Measurements from ENCODE around the gene KYAT1.

KYAT1 gene

GRCh38 chr9:128909859-128910258, 28.1 kb upstream of the KYAT1 start:
- no peak for DNase-seq (ENCODE audit: low read depth in 2 of 3, low spot score in 2 of 3)

- no peak for DNase-seq (ENCODE audit: low read depth in 2 of 3, low spot score in 2 of 3)
These were observed 26.6 kb upstream of the KYAT1 start for GRCh38 chr9:128908372-128908771.

DNA sequence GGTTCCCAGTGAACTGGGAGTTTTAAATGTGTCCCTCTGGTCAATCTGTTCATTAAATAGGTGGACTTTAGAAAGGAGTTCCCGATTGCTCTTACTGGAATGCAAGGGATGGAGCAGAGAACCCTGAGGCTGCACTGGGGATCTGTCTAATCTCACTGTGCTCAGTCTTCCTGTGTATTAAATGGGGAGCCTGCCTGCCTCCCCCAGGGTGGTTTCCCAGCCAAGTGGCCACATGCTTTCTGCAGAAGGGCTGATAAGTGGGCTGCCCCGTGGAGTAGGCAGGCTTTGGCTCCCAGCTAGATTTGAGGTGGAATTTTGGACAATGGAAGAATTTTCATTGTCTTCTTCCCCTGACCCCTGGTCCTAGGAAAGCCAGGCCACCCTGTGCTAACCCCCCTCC, 25.0 kb upstream of the KYAT1 start:
- DNase-seq (ENCODE audit: low read depth in 2 of 3, low spot score in 2 of 3): no peak

GRCh38 chr9:128905964-128906363, 24.2 kb upstream of the KYAT1 start:
- no peak for DNase-seq (ENCODE audit: low read depth in 2 of 3, low spot score in 2 of 3)

DNA sequence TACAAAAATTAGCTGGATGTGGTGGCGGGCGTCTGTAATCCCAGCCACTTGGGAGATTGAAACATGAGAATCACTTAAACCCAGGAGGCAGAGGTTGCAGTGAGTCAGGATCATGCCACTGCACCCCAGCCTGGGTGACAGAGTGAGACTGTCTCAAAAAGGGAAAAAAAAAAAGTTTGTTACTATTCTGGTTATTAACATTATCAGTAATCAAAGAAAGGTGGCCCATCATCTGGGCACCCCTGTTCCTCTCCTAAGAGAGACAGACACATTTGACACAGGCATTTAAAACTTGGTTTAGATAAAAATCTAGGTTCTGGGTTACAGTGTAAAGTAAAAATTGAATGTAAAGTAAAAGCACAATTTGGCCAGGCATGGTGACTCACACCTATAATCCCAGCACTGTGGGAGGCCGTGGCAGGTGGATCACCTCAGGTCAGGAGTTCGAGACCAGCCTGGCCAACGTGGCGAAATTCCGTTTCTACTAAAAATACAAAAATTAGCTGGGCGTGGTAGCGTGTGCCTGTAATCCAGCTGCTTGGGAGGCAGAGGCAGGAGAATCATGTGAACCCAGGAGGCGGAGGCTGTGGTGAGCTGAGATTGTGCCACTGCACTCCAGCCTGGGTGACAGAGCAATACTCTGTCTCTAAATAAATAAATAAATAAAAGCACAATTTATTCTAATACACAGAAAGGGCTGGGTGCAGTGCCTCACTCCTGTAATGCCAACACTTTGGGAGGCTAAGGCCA, 22.3 kb upstream of the KYAT1 start:
- no peak for DNase-seq (ENCODE audit: low read depth in 2 of 3, low spot score in 2 of 3)

DNA sequence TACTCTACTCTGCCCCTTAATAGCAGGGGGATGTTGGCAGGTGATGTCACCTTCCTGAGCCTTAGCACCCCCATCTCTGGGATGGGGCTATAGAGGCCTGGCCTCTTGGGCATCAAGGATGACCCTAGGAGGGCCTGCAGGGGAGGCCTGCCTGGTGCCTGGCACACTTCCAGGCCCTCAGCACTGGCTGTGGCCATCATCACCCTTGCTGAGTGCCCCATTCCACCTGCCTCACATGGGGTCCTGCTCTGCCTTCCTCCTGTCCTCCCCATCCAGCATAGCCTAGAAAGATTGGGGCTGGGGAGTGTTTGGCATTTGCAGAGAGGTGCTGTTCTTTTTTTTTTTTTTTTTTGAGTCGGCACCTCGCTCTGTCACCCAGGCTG, 21.3 kb upstream of the KYAT1 start:
- DNase-seq (ENCODE audit: low read depth in 2 of 3, low spot score in 2 of 3): no peak

DNA sequence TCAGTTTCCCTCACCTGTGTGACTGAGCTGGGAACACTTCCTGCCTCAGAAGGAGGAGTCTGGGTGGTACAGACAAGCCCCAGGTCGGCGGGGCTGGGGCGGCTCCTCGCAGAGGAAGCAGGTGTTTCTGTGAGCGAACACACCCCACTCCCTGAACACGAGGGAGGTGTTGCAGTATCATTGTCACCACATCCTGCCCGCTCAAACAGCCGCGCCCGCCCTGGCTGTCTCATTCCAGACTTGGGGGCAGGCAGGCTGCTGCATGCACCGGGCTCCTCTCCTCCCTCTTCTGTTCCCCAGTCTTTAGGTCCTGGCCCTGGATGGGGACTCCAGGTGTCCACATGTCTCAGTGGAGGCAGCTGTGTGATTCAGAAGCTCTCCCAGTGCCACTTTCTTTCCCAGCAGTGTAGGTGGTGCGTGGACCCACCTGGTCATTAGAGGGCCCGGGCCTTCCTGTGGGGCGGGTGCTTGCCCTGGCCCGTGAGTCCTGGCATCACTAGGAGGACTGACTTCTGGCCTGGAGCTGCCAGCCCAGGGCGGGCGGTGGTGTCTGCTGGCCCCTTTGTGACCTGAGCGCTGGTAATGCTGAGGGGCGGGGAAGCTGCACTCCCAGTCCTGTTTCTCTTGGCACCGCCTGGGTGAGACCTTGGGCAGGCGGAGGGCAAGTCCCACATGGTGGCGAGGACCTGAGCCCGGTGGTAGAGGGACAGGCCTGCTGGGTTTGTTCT, 20.8 kb upstream of the KYAT1 start:
- DNase-seq (ENCODE audit: low read depth in 2 of 3, low spot score in 2 of 3): peak; percentile 60 to 75 (median 65)

GRCh38 chr9:128901822-128902221, 20.1 kb upstream of the KYAT1 start:
- DNase-seq (ENCODE audit: low read depth in 2 of 3, low spot score in 2 of 3): no peak

DNA sequence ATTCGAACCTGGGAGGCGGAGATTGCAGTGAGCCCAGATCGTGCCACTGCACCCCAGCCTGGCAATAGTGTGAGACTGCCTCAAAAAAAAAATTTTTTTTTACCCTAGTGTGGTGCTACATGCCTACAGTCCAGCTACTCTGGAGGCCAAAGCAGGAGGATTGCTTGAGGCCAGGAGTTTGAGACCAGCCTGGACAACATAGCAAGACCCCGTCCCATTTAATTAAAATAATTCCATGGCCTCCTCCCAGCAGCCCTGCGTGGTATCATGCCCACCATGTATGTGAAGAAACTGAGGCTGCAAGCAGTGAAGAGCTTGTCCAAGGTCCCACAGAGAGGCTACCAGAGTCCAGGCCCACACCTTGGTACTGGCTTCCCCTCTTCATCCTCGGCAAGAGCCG, 19.6 kb upstream of the KYAT1 start:
- no peak for DNase-seq (ENCODE audit: low read depth in 2 of 3, low spot score in 2 of 3)

GRCh38 chr9:128899566-128900322, 18.0 kb upstream of the KYAT1 start:
- DNase-seq (ENCODE audit: low read depth in 2 of 3, low spot score in 2 of 3): no peak

DNA sequence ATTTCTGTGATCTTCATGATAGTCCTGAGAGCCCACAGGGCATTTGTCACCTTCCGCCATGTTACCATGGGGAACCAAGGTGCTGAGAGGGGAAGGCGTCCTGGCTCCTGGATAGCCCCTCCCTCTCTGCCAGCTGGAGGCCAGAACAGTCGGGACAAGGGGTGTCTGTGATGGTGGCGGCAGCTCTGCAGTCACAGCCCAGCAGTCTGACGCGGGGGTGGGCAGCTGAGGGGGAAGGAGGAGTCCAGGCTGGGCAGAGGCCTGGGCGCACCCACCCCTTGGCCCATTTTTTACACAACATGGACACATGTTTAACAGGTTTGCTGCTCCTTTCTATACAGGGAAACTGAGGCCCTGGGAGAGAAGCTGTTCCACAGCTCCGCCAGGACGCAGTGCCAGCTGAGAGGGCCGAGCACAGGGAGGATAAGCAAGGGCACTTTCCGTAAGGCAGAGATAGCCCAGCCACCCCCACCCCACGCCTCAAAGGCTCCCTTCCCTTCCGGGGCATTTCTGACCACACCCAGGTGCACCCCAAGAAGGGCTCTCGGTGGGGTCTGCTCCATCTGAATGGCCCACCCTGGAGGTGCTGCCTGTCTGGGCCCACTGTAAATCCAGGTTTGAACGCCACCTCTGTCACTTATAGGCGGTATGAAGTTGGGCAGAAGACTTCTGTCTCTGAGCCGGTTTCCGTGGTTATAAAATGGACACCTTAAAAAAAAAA, 17.3 kb upstream of the KYAT1 start:
- no peak for DNase-seq (ENCODE audit: low read depth in 2 of 3, low spot score in 2 of 3)

GRCh38 chr9:128898382-128898781, 16.6 kb upstream of the KYAT1 start:
- no peak for DNase-seq (ENCODE audit: low read depth in 2 of 3, low spot score in 2 of 3)

GRCh38 chr9:128895556-128895955, 13.8 kb upstream of the KYAT1 start:
- DNase-seq (ENCODE audit: low read depth in 2 of 3, low spot score in 2 of 3): no peak

GRCh38 chr9:128894764-128895163, 13.0 kb upstream of the KYAT1 start:
- no peak for DNase-seq (ENCODE audit: low read depth in 2 of 3, low spot score in 2 of 3)

DNA sequence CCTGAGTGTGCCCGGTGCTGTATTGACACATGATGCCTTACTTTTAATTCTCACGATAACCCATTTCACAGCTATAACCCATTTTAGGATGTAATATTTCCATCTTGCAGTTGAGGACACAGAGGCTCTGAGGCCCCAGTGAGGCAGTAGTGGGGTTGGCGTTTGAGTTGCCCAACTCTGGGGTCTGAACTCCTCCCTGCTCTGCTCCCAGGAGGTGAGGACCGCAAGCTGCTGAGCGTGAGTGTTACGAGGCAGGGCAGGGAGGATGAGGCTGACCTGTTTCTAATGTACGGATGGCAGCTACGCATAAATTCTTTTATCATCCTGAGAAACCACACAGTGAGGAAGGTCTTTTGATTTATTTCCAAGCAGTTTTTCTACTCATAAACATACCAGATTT, 11.6 kb upstream of the KYAT1 start:
- DNase-seq (ENCODE audit: low read depth in 2 of 3, low spot score in 2 of 3): no peak

DNA sequence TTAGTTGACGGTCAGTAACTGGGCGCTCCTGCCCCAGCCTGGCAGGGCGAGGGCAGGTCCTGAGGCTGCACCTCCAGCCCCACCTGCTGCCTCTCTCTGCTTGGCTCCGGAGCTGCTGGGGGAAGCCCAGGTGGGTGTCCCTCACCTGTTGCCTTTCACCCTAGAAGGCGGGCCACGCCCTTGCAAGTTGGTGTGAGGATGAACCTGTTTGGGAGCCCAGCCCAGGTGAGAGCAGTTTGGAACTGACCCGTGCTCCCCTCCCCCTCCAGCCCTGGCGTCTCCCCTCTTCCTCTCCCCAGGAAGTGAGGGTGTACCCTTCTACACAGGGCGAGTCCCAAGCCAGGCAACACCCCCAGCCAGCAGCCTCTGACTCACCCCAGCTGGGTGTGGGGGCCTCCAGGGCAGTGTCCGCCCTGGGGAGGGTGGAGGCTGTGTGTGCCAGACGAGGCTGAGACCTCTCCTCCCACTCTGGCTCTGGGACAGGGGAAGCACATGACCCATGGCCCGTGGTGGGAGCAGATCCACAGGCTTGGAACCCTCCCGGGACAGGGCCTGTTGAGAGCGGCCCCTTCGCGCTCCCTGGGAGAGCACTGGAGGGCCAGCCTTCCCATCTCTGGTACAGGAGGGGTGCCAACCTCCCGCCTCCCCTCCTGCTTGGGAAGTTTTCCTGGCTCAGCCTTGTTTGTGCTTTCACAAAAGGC, 10.6 kb upstream of the KYAT1 start:
- no peak for DNase-seq (ENCODE audit: low read depth in 2 of 3, low spot score in 2 of 3)

- DNase-seq (ENCODE audit: low read depth in 2 of 3, low spot score in 2 of 3): no peak
These were observed 9.8 kb upstream of the KYAT1 start for GRCh38 chr9:128891321-128892220.

DNA sequence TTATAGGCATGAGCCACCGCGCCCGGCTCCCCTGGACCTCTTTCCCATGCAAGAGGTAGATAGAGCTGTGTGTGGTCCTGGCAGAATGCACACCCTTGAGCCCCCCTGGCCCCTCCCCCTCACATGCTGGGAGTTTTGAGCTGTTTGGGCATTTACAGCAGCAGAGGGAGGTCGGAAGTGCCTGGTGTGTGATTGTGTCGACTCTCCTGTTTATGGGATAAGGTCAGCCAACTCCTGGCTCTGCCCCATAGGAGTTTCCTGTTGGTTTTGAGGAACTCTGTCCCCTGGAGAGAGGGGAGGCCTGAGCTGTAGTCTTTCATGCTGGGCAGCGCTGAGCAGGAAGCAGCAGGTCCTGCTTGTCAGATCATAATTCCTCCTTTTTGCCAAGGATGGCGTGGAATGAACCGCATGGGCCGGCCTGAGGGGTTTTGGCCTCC, 6.2 kb upstream of the KYAT1 start:
- DNase-seq (ENCODE audit: low read depth in 2 of 3, low spot score in 2 of 3): no peak

- DNase-seq (ENCODE audit: low read depth in 2 of 3, low spot score in 2 of 3): no peak
These were observed 5.3 kb upstream of the KYAT1 start for GRCh38 chr9:128887049-128887448.

All from activated CD8-positive, alpha-beta memory T cell treated with anti-CD3 and anti-CD28 coated beads for 48 hours (primary cell).